Nephron progenitor cell (in vitro differentiated cells): Measurements from ENCODE around the gene ARID5B.
A peak's percentile ranks its signal among the peaks of the same experiment; 100 is the strongest.

Experiments used
- DNase-seq: peaks from one replicate; pipeline ENCODE4 v3.0.0; 2021
- H3K27ac Mint-ChIP-seq: 2 replicates; pipeline ENCODE4 v1.8.0; 2021; ENCODE audit warnings: mild to moderate bottlenecking, moderate library complexity, mixed read lengths
- H3K27me3 Mint-ChIP-seq: 2 replicates; pipeline ENCODE4 v1.8.0; 2021; ENCODE audit warnings: mild to moderate bottlenecking, low read depth, mixed read lengths; ENCODE audit not compliant: poor library complexity
- H3K36me3 Mint-ChIP-seq: 2 replicates; pipeline ENCODE4 v1.8.0; 2021; ENCODE audit warnings: low read depth, mixed read lengths
- H3K4me1 Mint-ChIP-seq: 2 replicates; pipeline ENCODE4 v1.8.0; 2021; ENCODE audit warnings: mixed read lengths
- H3K4me3 Mint-ChIP-seq: 2 replicates; pipeline ENCODE4 v1.8.0; 2021; ENCODE audit warnings: mild to moderate bottlenecking, moderate library complexity, mixed read lengths
- H3K9me3 Mint-ChIP-seq: 2 replicates; pipeline ENCODE4 v1.8.0; 2021; ENCODE audit warnings: mild to moderate bottlenecking, moderate library complexity, mixed read lengths
- CTCF ChIP-seq: fragments of 200-600 bp; sonication (generic); IDR thresholded peaks from 2 replicates; pipeline ENCODE4 v1.5.0; 2021; ENCODE audit warnings: antibody characterized with exemption

Gene ARID5B

DNA sequence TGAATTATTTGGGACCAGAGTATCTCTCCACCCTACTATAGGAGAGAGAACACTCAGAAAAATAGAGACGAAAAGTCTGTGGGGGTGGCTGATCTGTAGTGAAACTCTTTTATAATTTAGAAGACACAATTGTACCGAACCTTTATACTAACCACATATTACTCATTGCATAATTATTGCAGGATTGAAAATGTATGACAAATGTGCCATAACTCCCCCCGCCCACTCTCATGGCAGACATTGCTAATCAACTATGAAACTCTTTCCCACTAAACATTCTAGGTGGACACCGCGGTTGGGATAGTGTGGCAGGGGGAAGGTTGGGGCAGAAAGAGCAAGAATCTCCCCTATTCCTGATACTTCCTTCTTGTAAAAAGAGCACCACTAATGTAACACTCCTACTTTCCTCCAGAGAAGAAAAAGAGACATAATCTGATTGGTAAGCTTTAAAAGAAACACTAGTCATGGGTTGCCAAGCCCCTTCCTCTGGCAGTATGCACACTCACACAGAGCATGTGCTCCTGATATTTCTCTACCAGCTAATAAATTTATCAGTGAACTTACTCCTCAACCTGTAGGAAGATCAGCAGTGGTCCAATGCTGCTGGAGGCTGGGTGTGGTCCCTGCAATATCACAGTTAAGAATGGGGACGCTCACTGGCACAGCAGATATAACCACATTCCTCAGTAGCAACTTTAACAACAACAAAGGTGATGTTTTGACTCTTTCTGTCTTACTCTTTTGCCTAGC, 18.7 kb upstream of the ARID5B start:
- H3K9me3 Mint-ChIP-seq, result no peaks in the 10 kb centered on the region
- peaks cover 6% of the 10 kb centered on the region for H3K27me3 Mint-ChIP-seq
- TF ChIP-seq CTCF, result no peak
- peak overlapping the region; percentile 11 for H3K27ac Mint-ChIP-seq
- no peak overlapping the region for H3K4me3 Mint-ChIP-seq
- peaks cover 15% of the 10 kb centered on the region for H3K4me1 Mint-ChIP-seq
- no peak for DNase-seq
- H3K36me3 Mint-ChIP-seq, result no peaks in the 10 kb centered on the region

DNA sequence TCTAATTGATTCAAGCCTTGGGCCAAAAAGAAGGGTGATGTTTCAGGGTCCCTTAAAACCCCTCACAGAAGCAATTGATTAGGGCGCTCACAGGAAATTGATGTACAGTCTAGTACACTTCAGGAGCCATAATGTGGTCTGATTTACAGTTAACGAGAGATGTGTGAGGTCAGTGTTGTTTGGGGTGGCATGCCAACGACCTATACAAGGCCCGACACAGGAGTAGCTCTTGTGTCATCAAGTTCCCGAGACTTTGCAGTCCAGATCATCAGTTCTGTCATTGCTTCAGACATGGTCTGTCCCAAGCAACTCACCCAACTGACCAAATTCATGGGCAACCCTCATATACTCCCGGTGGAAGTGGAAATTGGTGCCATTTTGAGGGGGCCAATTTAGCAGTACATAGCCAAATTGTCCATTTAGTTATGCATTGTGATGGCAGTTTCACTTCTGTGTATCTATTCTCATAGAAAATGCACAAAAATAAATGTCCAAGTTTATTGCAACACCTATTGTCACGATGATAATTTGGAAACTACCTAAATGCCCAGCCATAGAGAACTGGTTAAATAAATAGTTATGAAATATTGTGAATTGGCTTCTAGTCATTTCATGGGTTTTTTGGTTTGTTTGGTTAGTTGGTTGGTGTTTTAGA, 18.0 kb upstream of the ARID5B start:
- Mint-ChIP-seq H3K9me3 (no peaks in the 10 kb centered on the region), H3K27ac (no peak overlapping the region), H3K36me3 (no peaks in the 10 kb centered on the region), H3K27me3 (peaks cover 6% of the 10 kb centered on the region), H3K4me3 (no peak overlapping the region), H3K4me1 (peaks cover 8% of the 10 kb centered on the region)
- DNase-seq, result no peak
- no peak for TF ChIP-seq CTCF

- H3K27me3 Mint-ChIP-seq, result peaks cover 3% of the 10 kb centered on the region
- TF ChIP-seq CTCF, result no peak
- no peaks in the 10 kb centered on the region for H3K4me1 Mint-ChIP-seq
- no peak overlapping the region for H3K27ac Mint-ChIP-seq
- H3K9me3 Mint-ChIP-seq, result no peaks in the 10 kb centered on the region
- H3K36me3 Mint-ChIP-seq, result no peaks in the 10 kb centered on the region
- no peak for DNase-seq
- H3K4me3 Mint-ChIP-seq, result no peak overlapping the region
These were observed 13.7 kb upstream of the ARID5B start for GRCh38 chr10:61887772-61888171.

GRCh38 chr10:61888744-61889143, 12.8 kb upstream of the ARID5B start:
- Mint-ChIP-seq H3K27ac (no peak overlapping the region), H3K4me1 (no peaks in the 10 kb centered on the region), H3K4me3 (no peak overlapping the region), H3K9me3 (no peaks in the 10 kb centered on the region), H3K27me3 (peaks cover 3% of the 10 kb centered on the region), H3K36me3 (no peaks in the 10 kb centered on the region)
- no peak for DNase-seq
- no peak for TF ChIP-seq CTCF

DNA sequence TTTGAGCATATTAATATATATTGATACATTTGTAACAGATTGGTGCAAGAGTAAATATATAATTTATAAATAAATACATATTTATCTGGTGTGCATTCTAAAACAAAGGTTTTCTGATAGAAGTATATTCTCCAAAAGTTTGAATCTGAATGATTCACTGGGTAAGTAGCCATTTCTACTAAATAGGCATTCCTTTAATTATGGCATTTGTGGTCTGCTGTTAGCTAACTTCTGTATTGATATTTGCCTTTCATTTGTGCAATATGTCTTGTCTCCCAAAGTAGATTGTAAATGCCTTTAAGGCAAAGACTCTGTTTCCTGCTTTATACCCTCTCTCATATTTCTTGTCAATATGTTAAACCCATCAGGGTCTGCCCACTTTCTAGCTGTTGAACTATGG, 11.1 kb upstream of the ARID5B start:
- DNase-seq, result no peak
- H3K27me3 Mint-ChIP-seq, result peaks cover 3% of the 10 kb centered on the region

More for the DNA sequence above, 11.1 kb upstream of the ARID5B start:
- no peak overlapping the region for H3K4me3 Mint-ChIP-seq
- H3K36me3 Mint-ChIP-seq, result no peaks in the 10 kb centered on the region
- H3K4me1 Mint-ChIP-seq, result no peaks in the 10 kb centered on the region
- no peak for TF ChIP-seq CTCF
- no peaks in the 10 kb centered on the region for H3K9me3 Mint-ChIP-seq
- H3K27ac Mint-ChIP-seq, result no peak overlapping the region
